ENCODE results near the gene NCMAP.

Gene NCMAP

GRCh38 chr1:24566236-24566867 lies 10.5 kb downstream of the NCMAP start:
- in situ Hi-C loops (cut with HindIII; ENCODE audit: low sequenced_read_pairs): loop anchor here (10.0 kb wide), 1 partner anchor 68 kb away; no protein-coding TSS in a partner anchor

- in situ Hi-C loops (cut with HindIII; ENCODE audit: low sequenced_read_pairs): loop anchor here (10.0 kb wide), 1 partner anchor 67 kb away; no protein-coding TSS in a partner anchor
These were observed 12.0 kb downstream of the NCMAP start for GRCh38 chr1:24567792-24568388.

- in situ Hi-C loops (cut with HindIII; ENCODE audit: low sequenced_read_pairs): loop anchor here (10.0 kb wide), 1 partner anchor 66 kb away; no protein-coding TSS in a partner anchor
These were observed 12.6 kb downstream of the NCMAP start for GRCh38 chr1:24568475-24568874.

- in situ Hi-C loops (cut with HindIII; ENCODE audit: low sequenced_read_pairs): no loop called here
These were observed 14.6 kb downstream of the NCMAP start for GRCh38 chr1:24570265-24571125.

- in situ Hi-C loops (cut with HindIII; ENCODE audit: low sequenced_read_pairs): no loop called here
These were observed 16.4 kb downstream of the NCMAP start for GRCh38 chr1:24572301-24572700.

- in situ Hi-C loops (cut with HindIII; ENCODE audit: low sequenced_read_pairs): no loop called here
These were observed 20.2 kb downstream of the NCMAP start for GRCh38 chr1:24575905-24576587.

- in situ Hi-C loops (cut with HindIII; ENCODE audit: low sequenced_read_pairs): no loop called here
These were observed 23.0 kb downstream of the NCMAP start for GRCh38 chr1:24578846-24579245.

GRCh38 chr1:24580756-24581155 lies 24.9 kb downstream of the NCMAP start:
- in situ Hi-C loops (cut with HindIII; ENCODE audit: low sequenced_read_pairs): no loop called here

- in situ Hi-C loops (cut with HindIII; ENCODE audit: low sequenced_read_pairs): no loop called here
These were observed 28.3 kb downstream of the NCMAP start for GRCh38 chr1:24584171-24584647.

- in situ Hi-C loops (cut with HindIII; ENCODE audit: low sequenced_read_pairs): loop anchor here (5.0 kb wide), 1 partner anchor 46 kb away; no protein-coding TSS in a partner anchor
These were observed 30.2 kb downstream of the NCMAP start for GRCh38 chr1:24586119-24586518.

- in situ Hi-C loops (cut with HindIII; ENCODE audit: low sequenced_read_pairs): loop anchor here (5.0 kb wide), 1 partner anchor 45 kb away; no protein-coding TSS in a partner anchor
These were observed 31.3 kb downstream of the NCMAP start for GRCh38 chr1:24586970-24587820.

GRCh38 chr1:24588573-24588972 lies 32.7 kb downstream of the NCMAP start:
- in situ Hi-C loops (cut with HindIII; ENCODE audit: low sequenced_read_pairs): loop anchor here (5.0 kb wide), 1 partner anchor 44 kb away; no protein-coding TSS in a partner anchor

- in situ Hi-C loops (cut with HindIII; ENCODE audit: low sequenced_read_pairs): loop anchor here (5.0 kb wide), 1 partner anchor 43 kb away; no protein-coding TSS in a partner anchor
These were observed 33.3 kb downstream of the NCMAP start for GRCh38 chr1:24589200-24589599.

- in situ Hi-C loops (cut with HindIII; ENCODE audit: low sequenced_read_pairs): no loop called here
These were observed 35.9 kb downstream of the NCMAP start for GRCh38 chr1:24591781-24592180.

- in situ Hi-C loops (cut with HindIII; ENCODE audit: low sequenced_read_pairs): no loop called here
These were observed 38.4 kb downstream of the NCMAP start for GRCh38 chr1:24594328-24594598.

GRCh38 chr1:24596401-24596880 lies 40.6 kb downstream of the NCMAP start:
- in situ Hi-C loops (cut with HindIII; ENCODE audit: low sequenced_read_pairs): no loop called here

- in situ Hi-C loops (cut with HindIII; ENCODE audit: low sequenced_read_pairs): no loop called here
These were observed 43.4 kb downstream of the NCMAP start for GRCh38 chr1:24599265-24599664.

- in situ Hi-C loops (cut with HindIII; ENCODE audit: low sequenced_read_pairs): no loop called here
These were observed 44.7 kb downstream of the NCMAP start for GRCh38 chr1:24600551-24600950.

GRCh38 chr1:24605534-24606295 lies 49.8 kb downstream of the NCMAP start:
- in situ Hi-C loops (cut with HindIII; ENCODE audit: low sequenced_read_pairs): no loop called here
